GM12874 (cell line): Measurements from ENCODE around the gene IRGQ.

Experiments
- CTCF ChIP-seq: IDR thresholded peaks from 2 replicates; pipeline ENCODE4 v1.5.1; 2011; ENCODE audit warnings: low read depth, mild to moderate bottlenecking, control low read depth, low read length, moderate library complexity; ENCODE audit not compliant: insufficient read depth

The IRGQ gene

DNA sequence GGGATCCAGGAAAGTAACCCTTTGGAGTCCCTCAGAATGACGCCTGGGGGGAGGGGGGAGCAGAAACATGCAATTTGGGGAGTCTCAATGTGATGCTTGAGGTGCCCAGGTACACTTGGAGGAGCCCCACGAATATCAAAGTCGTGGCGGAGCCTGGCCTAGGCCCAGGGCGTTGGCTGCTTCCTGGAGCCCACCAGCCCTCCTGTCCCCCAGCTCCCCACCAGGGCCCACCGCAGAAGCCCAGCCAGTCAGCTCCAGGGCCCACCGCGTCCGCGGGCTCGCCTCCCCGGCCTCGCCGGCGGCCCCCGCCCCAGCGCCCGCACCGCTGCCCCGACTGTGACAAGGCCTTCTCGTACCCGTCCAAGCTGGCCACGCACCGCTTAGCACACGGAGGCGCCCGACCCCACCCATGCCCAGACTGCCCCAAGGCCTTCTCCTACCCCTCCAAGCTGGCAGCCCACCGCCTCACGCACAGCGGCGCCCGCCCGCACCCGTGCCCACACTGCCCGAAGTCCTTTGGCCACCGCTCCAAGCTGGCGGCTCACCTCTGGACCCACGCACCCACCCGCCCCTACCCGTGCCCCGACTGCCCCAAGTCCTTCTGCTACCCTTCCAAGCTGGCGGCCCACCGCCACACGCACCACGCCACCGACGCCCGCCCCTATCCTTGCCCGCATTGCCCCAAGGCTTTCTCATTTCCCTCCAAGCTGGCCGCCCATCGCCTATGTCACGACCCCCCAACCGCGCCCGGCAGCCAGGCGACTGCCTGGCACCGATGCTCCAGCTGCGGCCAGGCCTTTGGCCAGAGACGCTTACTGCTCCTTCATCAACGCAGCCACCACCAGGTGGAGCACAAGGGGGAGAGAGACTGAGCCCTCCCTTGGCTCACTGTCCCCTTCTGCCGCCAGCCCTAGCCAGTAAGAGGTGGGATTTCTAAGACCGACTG, 60.8 kb downstream of the IRGQ start:
- TF ChIP-seq CTCF: peak; percentile 59
